GM23248 (cell line): ENCODE data around the gene TCF12.

Experiments used
- EZH2 ChIP-seq: fragments of 200-600 bp; sonication (generic); IDR thresholded peaks from 2 replicates; pipeline ENCODE4 v1.6.1; 2018; ENCODE audit warnings: antibody characterized with exemption, mild to moderate bottlenecking; ENCODE audit not compliant: insufficient read depth, poor library complexity, severe bottlenecking
- EZH2phosphoT487 ChIP-seq: fragments of 200-600 bp; sonication (generic); IDR thresholded peaks from 2 replicates; pipeline ENCODE4 v1.6.1; 2018; ENCODE audit warnings: antibody characterized with exemption, moderate library complexity, mild to moderate bottlenecking, low read depth; ENCODE audit not compliant: insufficient read depth

DNA sequence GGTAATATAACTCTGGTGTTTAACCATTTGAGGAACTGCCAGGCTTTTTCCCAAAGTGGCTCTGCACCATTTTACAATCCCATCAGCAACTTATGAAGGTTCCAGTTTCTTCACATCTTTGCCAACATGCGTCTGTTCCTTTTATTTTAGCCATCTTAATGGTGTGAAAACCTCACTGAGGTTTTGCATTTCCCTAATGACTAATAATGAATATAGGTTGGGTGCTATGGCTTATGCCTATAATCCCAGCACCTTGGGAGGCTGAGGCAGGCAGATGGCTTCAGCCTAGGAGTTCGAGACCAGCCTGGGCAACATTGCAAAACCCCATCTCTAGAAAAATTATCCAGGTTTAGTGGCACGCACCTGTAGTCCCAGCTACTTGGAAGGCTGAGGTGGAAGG lies 210.6 kb downstream of the TCF12 start:
- TF ChIP-seq EZH2 (no peak), EZH2phosphoT487 (no peak)
